ENCODE measurements around the gene GINM1. TPM values are rescaled to one million over a fixed set of nuclear protein-coding genes. Genes with fewer than 3 reads are reported as not detected.

The GINM1 gene
- 11.6 and 25.2 TPM in 2 replicates for total RNA-seq (2011; cell fraction: chromatin; rRNA removed; ENCODE audit: low replicate concordance)
- total RNA-seq (2011; cell fraction: nucleolus; rRNA removed), result 10.0 and 11.8 TPM in 2 replicates
- 15.3 and 19.5 TPM in 2 replicates for total RNA-seq (2011; cell fraction: nucleoplasm; rRNA removed)
- total RNA-seq (2014; rRNA removed) (11.4 and 15.4 TPM in 2 replicates), total RNA-seq (2014; rRNA removed; fragmentation: Illumina TruSeq; extraction: Trizol) (19.3 and 23.8 TPM in 2 replicates), total RNA-seq (2015; rRNA removed; fragmentation: Illumina TruSeq; extraction: Trizol) (16.2 and 16.5 TPM in 2 replicates), total RNA-seq (2021) (13.9 and 15.7 TPM in 2 replicates), polyA plus RNA-seq (2011; rRNA removed) (11.6 and 14.2 TPM in 2 replicates), polyA plus RNA-seq (2014; fragmentation: Illumina TruSeq; extraction: Trizol) (15.2 and 15.4 TPM in 2 replicates), polyA plus RNA-seq (2014; fragmentation: Nextera tagmentation; extraction: Ambion mirVana) (1 to 10 TPM; 5.0 to 6.1 TPM), polyA plus RNA-seq (2014; rRNA removed) (12.9 and 13.0 TPM in 2 replicates), polyA minus RNA-seq (2011; rRNA and poly(A)+ RNA removed) (8.1 and 9.8 TPM in 2 replicates), Bru-seq, nascent RNA (percentile 85 among the genes with signal in this experiment), BruChase-seq, experiment 1, labeled RNA remaining after a 2-hour chase (percentile 87 among the genes with signal in this experiment), BruChase-seq, experiment 2, labeled RNA remaining after a 6-hour chase (percentile 85 among the genes with signal in this experiment)
- 3.3 and 5.5 TPM in 2 replicates for polyA plus RNA-seq (2011; cell fraction: cytosol; rRNA removed)
- polyA plus RNA-seq (2011; cell fraction: nucleus; rRNA removed), result 4.1 and 4.2 TPM in 2 replicates
- polyA plus RNA-seq (2012), result 13.8 and 23.0 TPM in 2 replicates
- polyA minus RNA-seq (2011; cell fraction: cytosol; rRNA and poly(A)+ RNA removed), result 5.5 and 8.3 TPM in 2 replicates
- polyA minus RNA-seq (2011; cell fraction: nucleus; rRNA and poly(A)+ RNA removed), result 2.8 and 3.6 TPM in 2 replicates
- long read RNA-seq, experiment 1, transcript GINM1-201 (8 exons, 2,024 nt), result major isoform, 38 of 55 reads
- long read RNA-seq, experiment 1, partial matches to known transcripts, result 9 of 55 reads
- long read RNA-seq, experiment 1, other reads (novel, unspliced or antisense), result 8 of 55 reads
- long read RNA-seq, experiment 2, transcript GINM1-201 (8 exons, 2,024 nt), result major isoform, 13 of 21 reads
- long read RNA-seq, experiment 2, partial matches to known transcripts, result 3 of 21 reads
- long read RNA-seq, experiment 2, other reads (novel, unspliced or antisense), result 5 of 21 reads
- long read RNA-seq, experiment 3, transcript GINM1-201 (8 exons, 2,024 nt), result major isoform, 14 of 16 reads
- long read RNA-seq, experiment 3, partial matches to known transcripts, result 2 of 16 reads
- long read RNA-seq, experiment 3, other reads (novel, unspliced or antisense), result 0 of 16 reads

DNA sequence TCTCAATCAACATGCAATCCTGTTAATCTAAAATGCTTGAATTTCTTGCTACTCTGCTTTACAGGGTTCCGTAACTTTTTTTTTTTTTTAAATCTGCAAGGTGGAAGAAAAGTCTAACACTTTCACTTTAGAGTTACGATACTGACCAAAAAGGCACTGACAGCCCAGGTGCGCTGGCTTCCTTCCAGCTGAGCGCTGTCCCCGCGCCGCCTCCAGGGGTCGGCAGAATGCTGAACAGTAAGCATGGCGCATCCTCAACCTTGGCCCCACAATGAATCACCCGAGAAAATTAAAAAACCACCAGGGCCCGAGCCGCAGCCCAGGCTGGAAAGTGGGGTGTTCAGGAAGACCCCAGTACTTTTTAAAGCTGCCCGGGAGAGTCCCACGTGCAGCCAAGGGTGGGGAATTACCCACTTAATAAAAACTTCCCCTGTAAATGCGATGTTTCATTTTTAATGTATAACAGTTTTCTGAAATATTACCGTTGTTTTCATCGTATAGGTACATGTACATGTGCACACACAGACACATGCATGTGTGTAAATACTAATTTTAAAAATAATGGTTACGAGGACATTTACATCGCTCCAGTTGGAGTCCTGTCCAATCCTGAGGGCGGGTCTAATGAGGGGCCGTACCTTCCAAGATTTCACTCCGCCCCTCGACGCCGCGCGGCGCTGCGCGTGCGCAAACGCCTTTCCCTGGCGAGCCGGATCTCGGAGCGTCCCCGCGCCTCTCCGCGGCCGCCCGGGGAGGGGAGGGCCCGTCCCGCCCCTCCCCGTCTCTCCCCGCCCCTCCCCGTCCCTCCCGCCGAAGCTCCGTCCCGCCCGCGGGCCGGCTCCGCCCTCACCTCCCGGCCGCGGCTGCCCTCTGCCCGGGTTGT is at the start of gene GINM1:
GINM1 (plus strand) TSS at position 849 of the 883 bp plus-strand sequence. CDS start 40 bp downstream, outside the sequence.
- under 1% methylated on average over 36 of the region's 59 CpGs for WGBS (ENCODE audit: insufficient coverage, low coverage, missing lambda C conversion rate)
- intact Hi-C loops (cut with micrococcal nuclease), result loop anchor here (1.0 to 10.0 kb wide), 6 partner anchors 82 to 439 kb away; partner anchors contain the start of genes LATS1 and LRP11
- H3K79me2 ChIP-seq (ENCODE audit: control insufficient read depth, insufficient read depth, low read length), result peaks cover 34% of the 10 kb centered on the region
- H3K4me2 ChIP-seq (ENCODE audit: insufficient read depth, low read length), result peak within 1 kb of the TSS; percentile 94
- FAIRE-seq (peak; percentile 89), DNase-seq (ENCODE audit: extremely low read depth in 1 of 4, low spot score in 3 of 4) (peak; percentile 98 to 99 (median 99)), ATAC-seq (peak; percentile 94)
- H3K4me3 ChIP-seq, result peak within 1 kb of the TSS; percentile 99
- in situ Hi-C loops (cut with MboI), result no loop called here
- H4K20me1 ChIP-seq (replicated peaks; ENCODE audit: control insufficient read depth, insufficient read depth, low read length), result peaks cover 4% of the 10 kb centered on the region; the same call in 1 of the 2 replicates
- H3K4me1 ChIP-seq (replicated peaks in 1 of 2; ENCODE audit: control insufficient read depth in 2 of 2, insufficient read depth in 2 of 2, low read length in 2 of 2), result peaks cover 6 to 17% of the 10 kb centered on the region in 2 experiments; a peak in 4 of 5 replicates
- ChIA-PET POLR2A (interaction anchor here (0.6 to 6.1 kb wide), 15 partner anchors 10 to 1975 kb away, joined by 3 to 34 read pairs (median 3); partner anchors contain the start of genes KATNA1 and PPIL4), CTCF (ENCODE audit: low intra/inter-chr PET ratio) (interaction anchor here (0.8 kb wide), 1 partner anchor 361 kb away, joined by 5 read pairs; no protein-coding TSS in a partner anchor)
- H2AFZ ChIP-seq (ENCODE audit: low read depth, low read length), result peak within 1 kb of the TSS; percentile 95
- H3K27me3 ChIP-seq (ENCODE audit: control insufficient read depth in 2 of 2, insufficient read depth in 2 of 2, low read length in 2 of 2), result no peaks in the 10 kb centered on the region
- H3K27ac ChIP-seq (ENCODE audit: extremely low read depth, low read depth, low read length), result peak within 1 kb of the TSS; percentile 86
- peak within 1 kb of the TSS; percentile 79 to 97 for H3K9ac ChIP-seq (ENCODE audit: insufficient read depth in 1 of 2, low read depth in 2 of 2, low read length in 2 of 2)
- BruUV-seq (replicated peaks), result no TSS peak
- no peaks in the 10 kb centered on the region for H3K9me1 ChIP-seq (ENCODE audit: control insufficient read depth, insufficient read depth, low read length)
- H3K36me3 ChIP-seq (ENCODE audit: control insufficient read depth, insufficient read depth, low read length), result no peaks in the 10 kb centered on the region
- H3K9me3 ChIP-seq (replicated peaks; ENCODE audit: control insufficient read depth, insufficient read depth, low read depth, low read length), result no peaks in the 10 kb centered on the region
- TF ChIP-seq, protein P1, sequence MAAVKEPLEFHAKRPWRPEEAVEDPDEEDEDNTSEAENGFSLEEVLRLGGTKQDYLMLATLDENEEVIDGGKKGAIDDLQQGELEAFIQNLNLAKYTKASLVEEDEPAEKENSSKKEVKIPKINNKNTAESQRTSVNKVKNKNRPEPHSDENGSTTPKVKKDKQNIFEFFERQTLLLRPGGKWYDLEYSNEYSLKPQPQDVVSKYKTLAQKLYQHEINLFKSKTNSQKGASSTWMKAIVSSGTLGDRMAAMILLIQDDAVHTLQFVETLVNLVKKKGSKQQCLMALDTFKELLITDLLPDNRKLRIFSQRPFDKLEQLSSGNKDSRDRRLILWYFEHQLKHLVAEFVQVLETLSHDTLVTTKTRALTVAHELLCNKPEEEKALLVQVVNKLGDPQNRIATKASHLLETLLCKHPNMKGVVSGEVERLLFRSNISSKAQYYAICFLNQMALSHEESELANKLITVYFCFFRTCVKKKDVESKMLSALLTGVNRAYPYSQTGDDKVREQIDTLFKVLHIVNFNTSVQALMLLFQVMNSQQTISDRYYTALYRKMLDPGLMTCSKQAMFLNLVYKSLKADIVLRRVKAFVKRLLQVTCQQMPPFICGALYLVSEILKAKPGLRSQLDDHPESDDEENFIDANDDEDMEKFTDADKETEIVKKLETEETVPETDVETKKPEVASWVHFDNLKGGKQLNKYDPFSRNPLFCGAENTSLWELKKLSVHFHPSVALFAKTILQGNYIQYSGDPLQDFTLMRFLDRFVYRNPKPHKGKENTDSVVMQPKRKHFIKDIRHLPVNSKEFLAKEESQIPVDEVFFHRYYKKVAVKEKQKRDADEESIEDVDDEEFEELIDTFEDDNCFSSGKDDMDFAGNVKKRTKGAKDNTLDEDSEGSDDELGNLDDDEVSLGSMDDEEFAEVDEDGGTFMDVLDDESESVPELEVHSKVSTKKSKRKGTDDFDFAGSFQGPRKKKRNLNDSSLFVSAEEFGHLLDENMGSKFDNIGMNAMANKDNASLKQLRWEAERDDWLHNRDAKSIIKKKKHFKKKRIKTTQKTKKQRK (IDR thresholded peaks at IDR 0.05; ENCODE audit: borderline replicate concordance, low read depth, low read length), result no peak
- no peak for TF ChIP-seq MEF2D (tag; conservative IDR thresholded peaks at IDR 0.05; ENCODE audit: low read depth)
- TF ChIP-seq ZNF316 (IDR thresholded peaks at IDR 0.05), result no peak
- no peak; the same call in 1 of the 2 replicates for TF ChIP-seq GABPB1 (CRISPR knock-in tag; IDR thresholded peaks at IDR 0.05)
- no peak; the same call in 1 of the 2 replicates for TF ChIP-seq ZBTB1 (CRISPR knock-in tag; IDR thresholded peaks at IDR 0.05; ENCODE audit: borderline replicate concordance, low read depth)
- TF ChIP-seq, protein P2, sequence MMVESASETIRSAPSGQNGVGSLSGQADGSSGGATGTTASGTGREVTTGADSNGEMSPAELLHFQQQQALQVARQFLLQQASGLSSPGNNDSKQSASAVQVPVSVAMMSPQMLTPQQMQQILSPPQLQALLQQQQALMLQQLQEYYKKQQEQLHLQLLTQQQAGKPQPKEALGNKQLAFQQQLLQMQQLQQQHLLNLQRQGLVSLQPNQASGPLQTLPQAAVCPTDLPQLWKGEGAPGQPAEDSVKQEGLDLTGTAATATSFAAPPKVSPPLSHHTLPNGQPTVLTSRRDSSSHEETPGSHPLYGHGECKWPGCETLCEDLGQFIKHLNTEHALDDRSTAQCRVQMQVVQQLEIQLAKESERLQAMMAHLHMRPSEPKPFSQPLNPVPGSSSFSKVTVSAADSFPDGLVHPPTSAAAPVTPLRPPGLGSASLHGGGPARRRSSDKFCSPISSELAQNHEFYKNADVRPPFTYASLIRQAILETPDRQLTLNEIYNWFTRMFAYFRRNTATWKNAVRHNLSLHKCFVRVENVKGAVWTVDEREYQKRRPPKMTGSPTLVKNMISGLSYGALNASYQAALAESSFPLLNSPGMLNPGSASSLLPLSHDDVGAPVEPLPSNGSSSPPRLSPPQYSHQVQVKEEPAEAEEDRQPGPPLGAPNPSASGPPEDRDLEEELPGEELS (CRISPR knock-in tag; IDR thresholded peaks at IDR 0.05; ENCODE audit: borderline replicate concordance), result no peak
- peak; percentile 42 for TF ChIP-seq DACH1 (IDR thresholded peaks at IDR 0.05; ENCODE audit: partially characterized antibody)

Data from K562 (cell line).